ENCODE measurements around the gene KRT76.

The KRT76 gene

DNA sequence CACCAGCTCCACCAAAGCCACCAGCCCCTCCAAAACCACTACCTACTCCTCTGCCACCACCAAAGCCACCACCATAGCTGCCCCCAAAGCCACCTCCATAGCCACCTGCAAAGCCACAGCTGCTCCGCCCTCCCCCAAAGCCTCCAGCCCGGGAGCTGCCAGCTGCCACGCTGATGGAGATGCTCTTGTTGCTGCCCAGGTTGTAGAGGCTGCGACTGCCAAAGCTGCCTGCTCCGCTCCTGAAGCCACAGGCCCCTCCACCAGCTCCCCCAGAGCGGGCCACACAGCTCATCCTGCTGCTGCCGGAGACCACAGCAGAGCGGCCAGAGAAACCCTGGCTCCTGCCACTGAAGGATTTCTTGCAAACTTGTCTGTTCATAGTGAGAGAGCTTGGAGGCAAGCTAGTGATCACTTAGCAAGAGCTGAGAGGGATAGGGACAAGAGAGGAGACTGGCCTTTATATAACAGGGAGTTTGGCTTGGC is at the start of gene KRT76:
Gene KRT76 (minus strand): TSS at position 433 of the 483 bp plus-strand sequence. CDS start 54 bp downstream, at position 379.
- DNase-seq: no peak

DNA sequence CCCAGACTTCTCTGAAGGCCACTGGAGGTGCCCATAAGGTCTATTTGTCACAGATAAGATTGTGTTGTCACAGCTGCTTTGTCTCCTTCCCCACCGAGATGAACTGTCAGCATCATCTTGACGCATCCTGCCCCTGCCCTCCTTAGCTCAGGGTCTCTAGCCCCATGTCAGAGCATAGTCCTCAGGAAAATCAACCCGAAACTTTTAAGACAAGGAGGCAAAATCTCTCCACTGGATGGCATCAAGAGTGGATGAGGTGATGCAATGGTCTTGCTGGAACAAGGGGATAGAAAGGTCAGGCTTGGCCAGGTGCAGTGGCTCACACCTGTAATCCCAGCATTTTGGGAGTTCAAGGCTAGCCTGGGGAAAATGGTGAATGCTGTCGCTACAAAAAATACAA is 48.8 kb upstream of the KRT76 start:
- DNase-seq: no peak

- no peak for DNase-seq
Measured at GRCh38 chr12:52824741-52825410, 47.7 kb upstream of the KRT76 start.

- DNase-seq: no peak
Measured at GRCh38 chr12:52823761-52824450, 46.8 kb upstream of the KRT76 start.

DNA sequence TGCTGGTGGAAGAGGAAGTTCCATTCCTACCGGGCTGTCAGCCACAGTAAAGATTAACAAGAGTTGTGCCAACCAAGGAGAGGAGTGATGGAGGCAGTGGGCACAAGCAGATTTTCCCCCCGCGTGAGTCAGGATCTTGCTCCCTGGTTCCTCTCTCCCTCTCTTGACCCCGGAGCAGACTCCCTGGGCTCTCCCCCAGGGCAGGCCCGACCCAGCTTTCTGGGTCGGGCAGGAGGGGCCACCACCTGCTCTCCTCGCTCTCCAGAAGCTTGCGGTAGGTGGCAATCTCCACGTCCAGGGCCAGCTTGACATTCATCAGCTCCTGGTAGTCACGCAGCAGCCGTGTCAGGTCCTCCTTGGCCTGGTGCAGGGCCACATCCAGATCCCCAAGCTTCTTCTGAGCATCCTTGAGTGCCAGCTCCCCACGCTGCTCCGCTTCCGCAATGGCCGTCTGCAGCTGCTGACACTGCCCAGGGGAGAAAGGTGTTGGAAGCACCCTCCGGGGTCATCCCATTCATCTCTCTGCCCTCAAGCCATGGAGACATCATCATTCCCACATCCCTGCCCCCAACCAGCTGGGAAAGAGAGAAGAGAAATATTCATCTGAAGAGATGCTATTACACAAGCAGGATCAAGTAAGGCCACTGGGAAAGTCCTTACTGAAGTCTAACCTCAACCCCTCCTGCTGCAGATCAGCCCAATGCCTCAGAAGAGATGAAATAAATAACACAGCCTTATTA is 45.8 kb upstream of the KRT76 start:
- DNase-seq: no peak

DNA sequence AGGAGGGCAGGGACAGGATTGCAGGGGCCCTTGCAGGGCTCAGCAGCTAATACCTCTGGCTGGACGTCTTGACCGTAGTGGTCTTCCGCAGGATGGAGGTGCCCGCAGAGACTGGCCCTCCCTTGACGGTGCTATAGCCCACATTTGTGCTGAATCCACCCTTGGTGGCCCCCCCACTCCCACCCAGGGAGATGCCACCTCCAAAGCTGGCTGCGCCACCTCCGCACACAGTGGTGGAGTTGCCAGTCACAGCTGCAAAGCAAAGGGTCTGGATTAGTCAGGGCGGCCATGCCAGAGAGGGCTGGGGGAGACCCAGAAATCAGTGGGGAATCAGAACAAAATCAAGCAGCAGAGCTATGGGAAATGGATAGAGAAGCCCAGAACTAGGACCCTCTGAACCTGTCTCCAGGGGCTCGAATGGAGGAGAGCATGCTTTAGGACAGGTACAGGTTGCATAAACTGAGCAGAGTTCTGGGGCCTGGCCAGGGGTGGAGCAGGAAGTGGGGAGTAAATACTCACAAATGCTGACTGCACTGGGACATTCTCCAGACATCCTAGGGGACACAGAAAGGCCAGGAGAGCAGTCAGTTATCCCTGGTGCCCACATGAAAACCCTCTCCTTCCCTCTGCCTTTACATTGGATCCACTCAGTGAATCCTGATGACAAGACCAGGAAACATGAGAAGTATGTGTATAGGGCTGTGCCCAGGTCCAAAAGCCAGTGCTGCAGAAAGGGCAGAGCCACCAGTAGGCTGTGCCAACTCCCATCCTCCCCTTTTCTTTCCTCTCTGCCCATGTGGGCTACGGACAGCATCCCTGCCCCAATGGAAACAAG is 44.9 kb upstream of the KRT76 start:
- DNase-seq: no peak

DNA sequence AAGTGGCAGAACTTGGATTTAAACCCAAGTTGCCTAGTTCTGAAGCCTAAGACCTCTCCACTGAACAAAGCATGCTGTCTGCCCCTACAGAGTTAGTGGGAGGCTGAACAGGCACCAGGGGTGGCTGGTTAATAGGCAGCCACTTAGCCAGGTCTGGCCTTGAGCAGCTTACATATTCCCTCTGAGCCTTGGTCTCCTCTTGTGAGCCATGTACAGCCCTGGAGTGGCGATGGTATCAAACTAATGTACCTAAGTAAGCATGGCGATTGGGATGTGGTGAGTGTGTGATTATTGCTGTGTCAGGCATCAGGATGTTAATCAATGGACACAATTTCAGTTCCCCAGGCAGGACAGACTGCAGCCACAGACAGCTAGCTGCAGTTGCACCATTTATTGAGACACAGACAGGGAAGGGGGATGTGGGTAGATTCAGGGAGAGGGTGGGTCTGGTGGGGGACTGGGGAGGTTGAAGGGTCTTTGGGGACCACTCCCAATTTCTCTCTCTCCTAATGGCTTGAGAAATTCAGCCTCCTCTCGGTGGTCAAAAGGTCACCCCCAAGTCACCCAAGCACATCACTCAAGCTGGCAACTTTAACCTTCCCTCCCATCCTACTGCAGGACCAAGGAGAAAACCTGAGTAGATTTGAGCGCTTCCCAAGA is 44.1 kb upstream of the KRT76 start:
- no peak for DNase-seq

DNA sequence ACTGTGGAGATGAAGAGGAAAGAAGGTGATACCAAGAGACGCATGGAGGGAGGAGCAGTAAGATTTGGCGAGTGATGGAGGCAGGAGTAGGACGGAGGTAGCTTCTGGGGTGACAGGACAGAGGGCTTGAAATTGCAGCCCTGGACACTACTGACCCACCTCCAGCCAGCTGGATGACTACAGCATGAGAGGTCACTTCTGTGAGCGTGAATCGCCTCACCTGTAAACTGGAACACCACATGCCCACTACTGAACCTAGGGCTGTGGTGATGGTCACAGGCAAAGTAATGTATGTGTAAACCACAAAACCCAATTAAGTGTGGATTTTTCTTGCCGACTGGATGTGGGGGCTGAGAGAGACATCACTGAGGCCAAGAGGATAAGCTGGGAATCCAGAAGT is 43.4 kb upstream of the KRT76 start:
- DNase-seq: no peak

- DNase-seq: no peak
Measured at GRCh38 chr12:52819731-52820510, 42.8 kb upstream of the KRT76 start.

GRCh38 chr12:52818887-52819420 is 41.8 kb upstream of the KRT76 start:
- DNase-seq: no peak

DNA sequence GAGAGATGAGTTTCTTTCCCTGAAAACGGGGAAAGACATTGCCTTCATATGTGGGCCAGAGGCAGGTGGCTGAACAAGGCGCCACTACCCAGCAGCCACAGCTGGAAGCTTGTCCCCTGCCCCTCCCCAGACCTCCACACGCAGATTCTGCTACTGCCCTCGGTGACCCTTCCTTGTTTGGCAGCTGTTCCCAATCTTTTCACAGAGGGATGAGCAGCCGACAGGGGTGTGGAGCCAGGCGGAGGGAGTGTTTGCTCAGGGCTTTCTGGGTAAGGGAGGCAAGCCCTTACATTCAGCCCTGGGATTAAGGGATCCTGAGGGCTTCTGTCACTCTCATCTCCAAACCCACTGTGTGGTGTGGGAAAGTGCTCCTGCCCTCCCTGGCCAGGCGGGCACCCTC is 41.2 kb upstream of the KRT76 start:
- no peak for DNase-seq

DNA sequence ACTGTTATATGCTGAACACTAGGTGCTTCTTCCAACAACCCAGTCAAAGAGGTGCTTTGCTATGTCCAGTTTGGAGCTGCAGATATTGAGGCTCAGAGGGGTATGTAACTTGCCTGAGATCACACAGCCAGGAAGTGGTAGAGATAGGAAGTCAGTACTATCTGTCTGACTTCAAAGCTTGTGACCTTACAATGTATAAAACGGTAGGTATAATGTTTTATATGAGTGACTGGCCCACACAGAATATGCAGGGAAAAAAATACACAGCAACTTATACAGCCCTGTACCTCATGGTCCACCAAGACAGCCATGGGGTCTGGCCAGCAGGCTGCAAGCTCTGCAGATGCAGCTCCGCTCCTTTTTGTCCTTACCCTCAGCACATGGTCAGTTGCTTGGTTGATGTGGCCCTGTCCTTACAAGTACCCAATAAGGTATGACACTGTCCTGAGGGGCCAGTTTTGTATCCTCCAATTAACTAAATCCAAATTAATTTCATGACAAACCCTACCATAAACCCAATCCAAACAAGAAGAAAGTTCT is 40.6 kb upstream of the KRT76 start:
- DNase-seq: no peak

DNA sequence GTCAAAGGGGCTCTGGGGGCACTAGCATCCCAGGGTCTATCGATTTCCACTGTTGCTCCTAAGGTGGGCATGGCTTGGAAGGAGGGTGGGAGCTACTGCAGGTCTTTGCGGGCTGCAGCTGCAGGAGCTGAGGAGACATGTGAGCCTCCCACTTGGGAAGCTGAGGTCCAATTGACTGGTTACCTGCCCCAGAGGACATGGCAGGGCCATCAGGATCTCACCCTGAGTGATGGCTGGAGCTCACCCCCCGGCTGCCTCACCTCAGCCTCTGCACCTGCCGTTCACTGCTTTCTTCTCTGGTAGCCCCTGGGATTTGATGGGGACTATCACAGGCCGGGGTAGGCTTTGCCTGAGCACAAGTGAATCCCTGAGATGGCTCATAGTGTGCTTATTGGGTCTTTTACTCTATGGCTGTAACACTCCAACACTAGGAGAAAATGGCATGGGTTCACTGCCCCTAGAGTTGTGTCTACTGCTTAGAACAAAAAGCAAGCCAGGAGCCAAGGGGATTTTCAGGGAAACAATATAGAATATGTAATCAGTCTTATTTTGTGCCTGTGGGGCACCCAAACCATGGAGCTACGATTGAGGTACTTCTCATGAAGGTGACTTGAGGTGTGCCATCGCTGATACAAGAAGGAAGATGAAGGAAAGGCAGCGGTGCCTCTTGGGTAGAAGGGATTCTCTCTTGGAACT is 40.0 kb upstream of the KRT76 start:
- no peak for DNase-seq

DNA sequence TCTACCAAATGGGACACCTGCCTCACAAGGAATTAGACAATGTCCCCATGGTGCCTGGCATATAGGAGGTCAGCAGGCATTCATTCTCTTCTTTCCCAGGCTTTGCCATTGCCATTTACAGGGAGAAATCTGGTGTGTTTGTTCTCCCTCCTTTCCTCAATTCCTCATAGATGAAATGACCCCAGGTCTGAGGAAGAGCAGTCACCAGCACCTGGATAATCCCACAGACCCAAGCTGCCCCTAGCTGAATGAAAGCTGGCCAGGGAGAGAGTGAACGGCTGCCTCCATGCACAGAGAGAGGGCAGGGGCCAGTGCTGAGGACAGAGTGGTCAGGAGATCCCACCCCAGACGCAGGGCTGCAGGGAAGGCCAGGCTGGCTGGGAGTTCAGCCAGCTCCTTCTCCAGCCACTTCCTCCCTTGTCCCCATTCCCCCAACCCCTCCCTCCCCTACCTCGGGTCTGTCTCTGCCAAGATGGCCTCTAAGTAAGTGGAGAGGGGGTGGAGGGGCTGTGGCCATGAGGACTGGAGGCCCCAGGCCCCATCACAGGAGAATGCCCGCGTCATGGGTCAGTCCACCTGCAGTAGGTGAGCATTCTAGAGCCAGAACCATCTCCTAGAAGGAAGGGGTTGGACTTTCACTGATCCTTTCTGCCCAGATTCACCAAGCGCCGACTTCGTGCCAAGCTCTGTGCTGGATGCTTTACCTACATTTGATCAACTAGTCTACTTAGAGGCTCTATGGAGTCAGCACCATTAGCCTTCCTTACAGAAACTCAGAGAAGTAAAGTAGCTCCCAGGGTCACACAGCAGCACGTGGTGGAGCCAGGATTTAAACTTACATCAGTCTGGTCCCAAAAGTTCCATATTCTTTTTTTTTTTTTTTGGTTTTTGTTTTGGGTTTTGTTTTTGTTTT is 38.8 kb upstream of the KRT76 start:
- no peak for DNase-seq

DNA sequence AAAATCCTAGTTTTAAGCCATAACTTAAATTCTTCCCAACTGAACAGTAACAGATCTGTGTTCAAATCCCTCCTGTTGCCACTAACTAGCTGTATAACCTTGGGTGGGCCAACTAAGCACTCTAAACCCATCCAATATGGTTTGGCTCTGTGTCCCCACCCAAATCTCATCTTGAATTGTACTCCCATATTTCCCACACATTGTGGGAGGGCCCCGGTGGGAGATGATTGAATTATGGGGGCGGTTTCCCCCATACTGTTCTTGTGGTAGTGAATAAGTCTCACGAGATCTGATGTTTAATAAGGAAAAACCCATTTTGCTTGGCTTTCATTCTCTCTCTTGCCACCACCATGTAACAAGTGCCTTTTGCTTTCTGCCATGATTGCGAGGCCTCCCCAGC is 38.0 kb upstream of the KRT76 start:
- no peak for DNase-seq

DNA sequence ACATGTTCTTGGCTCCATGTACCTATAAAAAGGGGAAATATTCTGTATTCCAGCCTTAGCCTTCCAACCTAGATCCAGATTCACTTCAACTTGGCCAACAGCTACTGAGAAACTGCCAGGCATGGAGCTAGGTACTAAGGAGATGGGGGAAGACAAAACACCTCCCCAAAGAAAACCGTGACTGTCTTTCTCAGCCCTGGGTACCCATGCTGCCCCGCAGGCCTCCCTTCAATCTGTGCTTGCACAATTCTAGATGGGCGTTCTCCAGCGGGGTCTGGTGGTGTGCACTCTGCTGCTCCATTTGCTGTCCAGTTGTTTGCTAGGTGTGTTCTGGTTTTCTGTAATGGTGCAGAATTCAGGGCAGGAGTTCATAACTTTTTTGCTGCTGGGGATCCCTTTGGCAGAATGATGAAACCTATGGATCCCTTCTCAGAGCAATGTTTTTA is 37.6 kb upstream of the KRT76 start:
- DNase-seq: no peak

DNA sequence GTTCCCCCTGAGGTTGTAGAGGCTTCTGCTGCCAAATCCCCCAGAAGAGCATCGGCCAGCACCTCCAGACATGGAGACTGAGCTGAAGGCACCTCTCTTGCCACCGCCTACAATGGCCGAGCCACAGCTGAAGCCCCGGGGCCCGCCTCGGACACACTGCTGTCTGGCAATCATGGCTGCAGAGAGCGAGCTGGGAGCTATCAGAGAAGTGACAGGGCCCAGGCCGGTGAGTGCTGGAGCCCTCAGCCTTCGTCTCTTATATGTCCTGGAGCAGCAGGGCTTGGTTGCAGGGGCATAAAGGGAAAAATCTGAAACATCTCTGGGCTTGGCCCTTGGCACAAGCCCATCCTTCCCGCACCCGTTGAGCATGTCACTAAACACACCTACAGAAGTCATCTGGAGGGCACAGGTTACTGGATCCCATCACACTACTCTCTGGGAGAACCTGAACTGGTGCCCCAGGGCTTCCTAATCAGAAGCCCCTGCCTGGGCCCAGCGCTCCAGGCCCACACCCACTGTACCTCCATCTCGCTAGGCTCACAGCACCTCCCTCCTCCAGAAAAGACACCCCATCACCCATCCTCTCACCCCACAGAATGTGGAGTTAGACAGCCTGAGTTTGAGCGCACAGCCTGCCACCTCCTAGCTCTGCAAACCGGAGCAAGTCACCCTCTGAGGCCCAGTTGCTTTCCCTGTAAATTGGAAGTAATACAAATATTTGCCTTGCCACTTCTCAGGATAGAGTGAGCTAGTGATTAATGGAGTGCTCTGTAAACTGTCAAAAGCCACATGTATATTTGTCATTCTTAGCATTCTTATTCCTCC is 37.0 kb upstream of the KRT76 start, which contains the start of gene KRT4:
Gene KRT4 (minus strand): TSS at position 232 of the 825 bp plus-strand sequence. CDS start 58 bp downstream, at position 174.
- no peak for DNase-seq

GRCh38 chr12:52813203-52813819 is 36.2 kb upstream of the KRT76 start:
- no peak for DNase-seq
